DMS114 treated with DMSO at 0.1 percent for 48 hours (cell line): ENCODE results near the gene DMAC1.
A peak's percentile ranks its signal among the peaks of the same experiment; 100 is the strongest.

Experiments used
- DNase-seq: peaks from one replicate; lab custom pipeline; 2025; ENCODE audit not compliant: unreplicated experiment; lab: John Stamatoyannopoulos, UW

The DMAC1 gene, protein sequence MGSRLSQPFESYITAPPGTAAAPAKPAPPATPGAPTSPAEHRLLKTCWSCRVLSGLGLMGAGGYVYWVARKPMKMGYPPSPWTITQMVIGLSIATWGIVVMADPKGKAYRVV

GRCh38 chr9:7799234-7799943, at the start of gene DMAC1:
Gene DMAC1 (minus strand): TSS chr9:7799778. CDS start chr9:7799734, 44 bp downstream.
- DNase-seq: peak; percentile 52

DNA sequence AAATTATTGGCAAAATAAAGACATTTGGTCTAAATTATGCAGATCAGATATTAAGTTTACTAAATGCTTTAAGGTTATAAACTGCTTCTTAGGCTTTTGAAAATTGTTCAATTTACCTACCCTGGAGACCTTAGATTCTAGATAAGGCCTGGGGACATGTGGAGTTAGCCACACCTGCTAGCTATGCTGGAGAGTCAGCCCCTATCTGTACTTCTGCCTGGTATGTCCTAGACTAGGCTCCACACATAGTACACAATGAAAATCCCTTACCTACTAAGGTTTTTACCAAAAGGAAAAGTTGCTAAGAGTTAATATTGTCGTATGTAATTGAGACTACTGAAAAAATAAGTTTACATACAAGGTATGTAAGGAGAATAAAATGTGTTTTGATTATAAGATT, 49.8 kb upstream of the DMAC1 start:
- no peak for DNase-seq

GRCh38 chr9:7848498-7848897, 48.9 kb upstream of the DMAC1 start:
- no peak for DNase-seq

DNA sequence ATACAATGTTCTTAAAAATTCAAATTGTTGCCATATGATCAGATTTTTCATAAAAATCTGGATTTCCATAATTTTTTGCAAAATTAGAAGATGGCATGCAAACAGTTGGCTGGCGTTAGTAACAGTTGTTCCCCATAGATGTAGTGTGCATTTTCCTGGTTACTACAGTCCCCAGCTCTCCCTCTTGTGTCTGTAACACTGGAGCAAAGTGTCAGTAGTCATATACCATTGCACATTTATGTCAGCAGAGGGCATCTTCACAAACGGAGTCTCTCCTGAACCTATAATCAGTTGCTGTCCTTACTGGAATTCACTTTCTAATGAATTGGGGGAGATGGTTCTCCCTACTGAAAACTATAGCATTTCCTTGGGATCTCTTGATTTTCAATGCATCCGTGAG, 44.7 kb upstream of the DMAC1 start:
- DNase-seq: peak; percentile 1

DNA sequence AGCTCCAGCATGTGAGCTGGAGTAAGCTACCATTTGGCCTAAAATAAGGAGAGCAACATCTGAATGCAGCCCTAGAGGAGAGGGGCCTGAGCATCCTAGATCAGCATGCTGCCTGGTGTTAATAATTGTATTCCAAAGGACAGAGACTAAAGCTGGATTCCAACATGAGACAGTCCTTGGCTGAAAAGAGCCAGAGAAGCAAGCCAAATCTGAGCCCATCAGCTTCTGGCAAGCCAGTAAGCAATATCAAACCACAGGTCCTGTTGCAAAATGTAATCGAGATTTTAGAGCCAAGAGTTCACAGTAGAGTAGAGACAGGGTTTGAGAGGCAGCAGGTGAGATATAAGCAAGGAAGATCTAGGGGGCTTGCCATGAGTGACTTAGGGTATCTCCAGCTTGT, 42.3 kb upstream of the DMAC1 start:
- DNase-seq: no peak

GRCh38 chr9:7834531-7834930, 35.0 kb upstream of the DMAC1 start:
- DNase-seq: no peak

DNA sequence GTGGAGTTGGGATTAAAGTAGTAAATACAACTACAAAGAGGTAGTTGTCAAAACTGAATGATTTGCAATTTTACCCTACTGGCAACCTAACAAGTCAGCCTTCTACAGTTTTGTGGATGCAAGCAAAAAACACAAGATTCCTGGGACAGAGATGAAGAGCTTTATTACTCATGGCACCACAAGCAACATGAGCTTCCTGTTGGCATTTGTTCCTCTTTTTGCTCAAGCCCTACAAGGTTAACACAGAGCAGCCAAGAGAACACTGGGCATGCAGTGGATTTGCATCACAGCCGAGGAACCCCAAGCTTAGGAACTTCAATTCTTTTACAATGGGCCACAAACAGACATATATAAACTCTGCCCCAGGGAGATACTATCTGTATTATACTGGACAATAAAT, 28.8 kb upstream of the DMAC1 start:
- no peak for DNase-seq

- no peak for DNase-seq
Observed at GRCh38 chr9:7827792-7828191, 28.2 kb upstream of the DMAC1 start.

GRCh38 chr9:7827056-7827455, 27.5 kb upstream of the DMAC1 start:
- DNase-seq: no peak

GRCh38 chr9:7823651-7824050, 24.1 kb upstream of the DMAC1 start:
- DNase-seq: no peak

DNA sequence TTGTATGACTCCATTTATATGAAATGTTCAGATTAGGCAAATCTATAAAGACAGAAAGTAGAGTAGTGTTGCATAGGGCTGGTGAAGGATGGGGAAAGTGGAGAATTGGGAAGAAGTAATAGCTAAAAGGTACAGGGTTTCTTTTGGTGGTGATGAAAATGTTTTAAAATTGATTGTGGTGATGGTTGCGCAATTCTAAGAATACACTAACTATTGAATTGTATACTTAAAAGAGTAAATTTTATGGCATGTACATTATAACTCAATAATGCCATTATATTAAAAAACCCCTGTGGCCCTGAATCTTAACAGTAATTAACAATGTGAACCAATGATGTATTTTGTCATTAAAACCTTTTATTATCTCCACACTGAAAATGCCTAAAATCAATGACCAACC, 20.4 kb upstream of the DMAC1 start:
- DNase-seq: no peak

DNA sequence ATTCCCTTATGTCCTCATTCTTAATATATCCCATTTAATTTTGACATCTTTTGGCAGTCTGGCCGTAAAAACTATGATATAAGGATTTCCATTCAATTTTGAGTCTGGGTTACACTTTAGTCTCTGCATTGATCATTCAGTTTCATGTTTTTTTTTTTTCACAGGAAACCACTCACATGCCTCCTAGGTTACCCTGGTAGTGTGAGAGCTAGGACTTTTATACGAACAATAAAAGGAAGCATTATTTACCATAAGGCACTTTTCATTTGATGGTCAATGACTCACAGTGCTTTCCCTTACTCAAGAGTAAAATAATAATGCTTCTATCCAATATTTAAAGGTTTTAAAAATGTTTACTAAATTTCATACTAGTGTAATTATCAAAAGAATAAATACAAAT, 16.4 kb upstream of the DMAC1 start:
- DNase-seq: no peak

DNA sequence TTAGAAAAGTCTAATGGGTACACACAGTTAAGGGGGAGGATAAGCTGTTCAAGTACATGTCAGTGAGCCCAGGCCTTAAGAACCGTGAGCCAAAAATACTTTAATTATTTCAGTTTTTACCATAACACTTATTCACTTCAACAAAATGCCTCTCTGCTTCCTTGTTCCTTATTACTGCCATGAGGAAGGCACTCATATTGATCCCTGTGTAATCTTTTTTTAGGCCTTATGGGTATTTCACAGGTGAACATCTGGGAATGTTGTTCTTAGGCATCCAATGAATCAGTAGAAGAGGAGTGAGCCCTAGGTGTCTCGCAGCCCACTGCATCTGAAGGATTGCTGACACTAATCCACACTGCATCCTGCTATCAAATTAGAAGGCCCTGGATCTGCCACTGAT, 13.5 kb upstream of the DMAC1 start:
- no peak for DNase-seq

- DNase-seq: no peak
Observed at GRCh38 chr9:7811677-7812076, 12.1 kb upstream of the DMAC1 start.

- DNase-seq: no peak
Observed at GRCh38 chr9:7802666-7803065, 3.1 kb upstream of the DMAC1 start.

- DNase-seq: no peak
Observed at GRCh38 chr9:7799944-7800285, 337 bp upstream of the DMAC1 start.

GRCh38 chr9:7794196-7794595, 5.4 kb downstream of the DMAC1 start:
- DNase-seq: no peak

DNA sequence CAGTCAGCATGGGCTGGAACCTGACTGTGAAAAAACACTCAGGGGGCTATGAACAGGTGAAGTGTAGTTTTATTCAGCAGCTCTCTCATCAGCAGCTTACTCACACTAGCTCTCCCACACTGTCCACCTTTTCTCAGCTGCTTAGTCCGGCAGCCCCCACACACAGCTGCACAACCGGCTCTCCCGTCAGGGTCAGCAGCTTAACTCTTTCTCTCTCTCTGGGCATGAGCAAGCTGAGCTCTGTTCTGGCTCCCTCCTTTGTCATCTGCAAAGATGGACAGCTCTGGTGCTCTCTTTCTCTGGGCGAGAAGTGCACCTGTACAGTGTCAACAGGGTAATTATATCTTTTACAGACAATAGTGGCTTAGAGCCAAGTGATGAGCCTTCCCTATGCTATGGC, 8.2 kb downstream of the DMAC1 start:
- DNase-seq: no peak

DNA sequence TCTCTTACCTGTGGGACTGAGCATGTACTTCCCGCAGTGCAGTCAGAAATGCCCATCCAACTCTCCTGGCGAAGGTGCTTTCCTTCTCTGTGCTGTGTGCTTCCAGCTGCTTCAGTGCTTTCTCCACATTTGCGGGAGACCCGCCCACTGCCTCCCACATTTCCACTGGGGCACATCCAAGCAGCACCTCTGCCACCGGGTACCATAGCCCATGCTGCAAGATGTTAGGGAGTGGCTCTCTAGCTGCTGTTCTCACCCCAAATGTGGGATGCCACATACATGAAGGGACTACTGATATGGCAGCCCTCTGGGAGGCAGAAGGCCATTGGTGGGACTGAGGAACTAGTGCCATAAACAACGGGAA, 8.8 kb downstream of the DMAC1 start:
- no peak for DNase-seq

DNA sequence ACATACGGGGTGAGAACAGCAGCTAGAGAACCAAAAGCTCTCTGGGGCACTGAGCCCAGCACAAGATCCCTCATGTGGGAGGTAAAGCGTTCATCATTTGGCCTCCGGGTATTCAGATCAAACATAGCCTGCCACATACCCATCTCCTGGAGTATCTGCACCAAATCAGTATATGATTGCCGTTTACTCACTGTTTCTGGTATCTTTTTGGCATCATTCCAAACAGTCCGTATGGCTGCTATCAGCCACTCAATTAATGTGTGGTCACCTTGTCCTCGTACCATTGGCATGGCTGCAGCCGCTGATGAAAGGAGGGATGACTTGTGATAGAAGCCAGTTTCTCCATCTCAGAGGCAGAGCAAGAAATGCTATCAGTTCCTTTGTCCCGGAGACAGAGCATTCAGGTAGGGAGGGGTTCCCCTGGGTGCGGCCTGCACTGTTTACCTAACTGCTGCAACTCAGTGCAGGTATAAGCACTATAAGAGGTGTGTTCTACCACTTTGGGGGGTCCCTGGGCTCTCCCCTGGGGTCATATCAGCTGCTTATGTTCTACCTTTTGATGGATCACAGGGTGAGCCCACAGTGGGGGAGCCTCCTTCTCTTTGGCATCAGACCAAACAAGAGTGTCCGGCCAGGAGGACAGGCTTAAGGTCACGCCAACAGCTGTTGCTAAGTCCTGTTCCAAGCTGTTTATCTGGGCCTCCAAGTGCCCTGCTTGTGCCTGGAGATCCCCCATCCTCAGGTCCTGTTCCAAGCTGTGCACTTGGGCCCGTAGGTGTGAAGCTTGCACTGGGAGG, 9.4 kb downstream of the DMAC1 start:
- DNase-seq: no peak

DNA sequence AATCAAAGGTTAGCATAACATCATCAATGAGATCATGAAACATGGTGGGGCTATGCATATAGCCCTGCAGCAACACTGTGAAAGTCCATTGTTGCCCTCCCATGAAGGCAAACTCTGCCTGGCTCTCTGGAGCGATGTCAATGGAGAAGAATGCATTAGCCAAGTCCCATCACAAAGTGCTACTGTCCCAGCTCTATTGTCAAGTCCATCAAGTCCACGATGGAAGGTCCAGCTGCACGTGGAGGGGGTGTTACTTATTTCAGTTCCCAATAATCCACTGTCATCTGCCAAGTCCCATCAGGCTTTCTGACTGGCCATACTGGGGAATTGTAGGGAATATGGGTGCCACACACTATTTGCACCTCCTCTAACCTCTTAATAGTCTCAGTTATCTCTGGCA, 10.8 kb downstream of the DMAC1 start:
- DNase-seq: no peak

DNA sequence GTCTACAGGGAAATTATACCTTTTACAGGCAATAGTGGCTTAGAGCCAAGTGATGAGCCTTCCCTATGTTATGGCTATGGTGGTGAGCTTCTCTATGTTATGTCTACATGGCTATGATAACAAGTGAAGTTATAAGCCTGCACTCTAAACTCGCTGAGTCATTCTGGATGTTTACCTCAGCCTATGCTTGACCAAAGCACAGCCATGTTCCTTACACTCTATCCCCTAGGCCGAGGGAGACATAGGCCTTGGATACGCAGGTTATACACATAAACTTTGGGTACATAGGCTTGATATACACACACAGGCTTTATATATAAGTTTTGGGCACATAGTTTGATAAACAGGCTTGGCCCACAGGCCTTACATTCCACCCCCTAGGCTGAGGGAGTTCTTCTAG, 13.8 kb downstream of the DMAC1 start:
- DNase-seq: no peak

GRCh38 chr9:7784472-7784871, 15.1 kb downstream of the DMAC1 start:
- DNase-seq: no peak
